Measurements from ENCODE around the gene EXOG.

Gene EXOG

DNA sequence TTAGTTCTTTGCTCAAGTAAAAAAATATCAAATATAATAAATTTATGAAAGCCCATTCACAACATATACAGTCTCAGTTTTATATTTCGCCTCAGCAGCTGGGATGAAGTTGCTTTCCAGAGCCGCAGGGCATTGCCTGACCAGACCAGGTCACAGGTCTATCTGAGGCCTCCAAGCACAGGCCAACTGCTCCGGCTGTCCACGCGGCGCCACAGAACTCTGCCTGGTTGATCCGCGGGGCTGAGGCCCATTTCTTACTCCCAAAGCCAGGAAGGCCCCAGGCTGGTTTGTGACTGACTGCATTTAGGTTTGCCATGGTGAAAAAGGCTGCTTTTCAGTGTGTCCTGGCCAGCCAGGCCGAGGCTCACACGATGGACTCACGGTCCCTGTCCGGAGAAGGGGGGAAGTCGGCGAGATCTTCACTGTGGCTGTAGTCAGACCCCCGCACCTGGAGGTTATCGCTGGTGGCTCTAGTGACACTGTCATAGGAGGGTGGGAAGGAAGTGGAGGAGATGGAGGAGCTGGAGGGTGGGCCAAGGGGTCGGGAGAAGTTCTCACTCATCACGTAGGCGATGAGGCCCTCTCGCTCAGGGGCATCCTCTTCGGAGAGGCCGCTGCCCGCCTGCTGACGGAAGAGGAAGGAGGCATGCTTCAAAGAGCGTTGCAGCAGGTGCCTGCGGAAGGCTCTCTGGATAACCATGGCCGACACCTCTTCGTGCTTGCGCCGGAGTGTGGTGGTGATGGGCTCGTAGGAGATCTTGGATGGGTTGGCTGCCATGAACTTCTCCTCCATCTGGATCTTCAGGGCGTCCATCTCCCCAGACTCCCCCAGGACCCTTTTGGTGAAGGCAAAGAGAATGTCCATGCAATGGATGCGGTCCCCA lies 54.1 kb downstream of the EXOG start:
- no peak for DNase-seq (ENCODE audit: low spot score)
- no peak overlapping the region for H3K27ac ChIP-seq (ENCODE audit: poor library complexity, severe bottlenecking)
- H3K4me3 ChIP-seq (ENCODE audit: severe bottlenecking), result no peak overlapping the region
- ATAC-seq (ENCODE audit: low read depth), result no peak
- no peaks in the 10 kb centered on the region for H3K9me3 ChIP-seq (ENCODE audit: severe bottlenecking)
- TF ChIP-seq, protein P1, sequence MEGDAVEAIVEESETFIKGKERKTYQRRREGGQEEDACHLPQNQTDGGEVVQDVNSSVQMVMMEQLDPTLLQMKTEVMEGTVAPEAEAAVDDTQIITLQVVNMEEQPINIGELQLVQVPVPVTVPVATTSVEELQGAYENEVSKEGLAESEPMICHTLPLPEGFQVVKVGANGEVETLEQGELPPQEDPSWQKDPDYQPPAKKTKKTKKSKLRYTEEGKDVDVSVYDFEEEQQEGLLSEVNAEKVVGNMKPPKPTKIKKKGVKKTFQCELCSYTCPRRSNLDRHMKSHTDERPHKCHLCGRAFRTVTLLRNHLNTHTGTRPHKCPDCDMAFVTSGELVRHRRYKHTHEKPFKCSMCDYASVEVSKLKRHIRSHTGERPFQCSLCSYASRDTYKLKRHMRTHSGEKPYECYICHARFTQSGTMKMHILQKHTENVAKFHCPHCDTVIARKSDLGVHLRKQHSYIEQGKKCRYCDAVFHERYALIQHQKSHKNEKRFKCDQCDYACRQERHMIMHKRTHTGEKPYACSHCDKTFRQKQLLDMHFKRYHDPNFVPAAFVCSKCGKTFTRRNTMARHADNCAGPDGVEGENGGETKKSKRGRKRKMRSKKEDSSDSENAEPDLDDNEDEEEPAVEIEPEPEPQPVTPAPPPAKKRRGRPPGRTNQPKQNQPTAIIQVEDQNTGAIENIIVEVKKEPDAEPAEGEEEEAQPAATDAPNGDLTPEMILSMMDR (IDR thresholded peaks at IDR 0.05; ENCODE audit: poor library complexity, severe bottlenecking), result no peak
- no peaks in the 10 kb centered on the region for H3K36me3 ChIP-seq (ENCODE audit: low read depth)
- no peaks in the 10 kb centered on the region for H3K27me3 ChIP-seq (ENCODE audit: insufficient read depth, poor library complexity, severe bottlenecking)
- H3K4me1 ChIP-seq (ENCODE audit: insufficient read depth, poor library complexity, severe bottlenecking), result no peaks in the 10 kb centered on the region

DNA sequence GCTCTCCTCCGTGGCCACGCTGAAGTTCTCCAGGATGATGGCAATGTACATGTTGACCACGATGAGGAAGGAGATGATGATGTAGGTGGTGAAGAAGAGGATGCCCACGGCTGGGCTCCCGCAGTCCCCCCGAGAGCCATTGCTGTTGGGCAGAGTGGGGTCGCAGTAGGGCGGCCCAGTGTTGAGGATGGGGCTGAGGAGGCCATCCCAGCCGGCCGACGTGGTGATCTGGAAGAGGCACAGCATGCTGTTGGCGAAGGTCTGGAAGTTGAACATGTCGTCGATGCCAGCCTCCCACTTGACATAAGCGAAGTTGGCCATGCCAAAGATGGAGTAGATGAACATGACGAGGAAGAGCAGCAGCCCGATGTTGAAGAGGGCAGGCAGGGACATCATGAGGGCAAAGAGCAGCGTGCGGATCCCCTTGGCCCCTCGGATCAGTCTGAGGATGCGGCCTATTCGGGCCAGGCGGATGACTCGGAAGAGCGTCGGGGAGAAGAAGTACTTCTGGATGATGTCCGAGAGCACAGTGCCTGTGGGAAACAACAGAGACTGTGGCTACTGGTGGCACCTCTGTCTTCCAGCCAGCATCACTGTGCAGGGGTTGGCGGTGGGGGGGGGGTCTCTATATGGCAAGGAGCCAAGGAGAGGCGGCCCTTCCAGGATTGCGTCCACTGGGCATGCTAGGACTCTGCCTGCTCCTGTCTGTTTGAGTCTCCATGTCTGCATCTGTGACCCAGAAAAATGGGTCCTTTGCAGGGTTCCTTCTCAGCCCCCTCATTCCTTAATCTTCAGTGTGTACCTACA lies 55.1 kb downstream of the EXOG start:
- DNase-seq (ENCODE audit: low spot score) (no peak), ATAC-seq (ENCODE audit: low read depth) (no peak)
- Histone ChIP-seq H3K36me3 (ENCODE audit: low read depth) (no peaks in the 10 kb centered on the region), H3K27ac (ENCODE audit: poor library complexity, severe bottlenecking) (no peak overlapping the region), H3K9me3 (ENCODE audit: severe bottlenecking) (no peaks in the 10 kb centered on the region), H3K4me1 (ENCODE audit: insufficient read depth, poor library complexity, severe bottlenecking) (no peaks in the 10 kb centered on the region), H3K4me3 (ENCODE audit: severe bottlenecking) (no peak overlapping the region), H3K27me3 (ENCODE audit: insufficient read depth, poor library complexity, severe bottlenecking) (no peaks in the 10 kb centered on the region)
- TF ChIP-seq, protein P1 (IDR thresholded peaks at IDR 0.05; ENCODE audit: poor library complexity, severe bottlenecking), result no peak

DNA sequence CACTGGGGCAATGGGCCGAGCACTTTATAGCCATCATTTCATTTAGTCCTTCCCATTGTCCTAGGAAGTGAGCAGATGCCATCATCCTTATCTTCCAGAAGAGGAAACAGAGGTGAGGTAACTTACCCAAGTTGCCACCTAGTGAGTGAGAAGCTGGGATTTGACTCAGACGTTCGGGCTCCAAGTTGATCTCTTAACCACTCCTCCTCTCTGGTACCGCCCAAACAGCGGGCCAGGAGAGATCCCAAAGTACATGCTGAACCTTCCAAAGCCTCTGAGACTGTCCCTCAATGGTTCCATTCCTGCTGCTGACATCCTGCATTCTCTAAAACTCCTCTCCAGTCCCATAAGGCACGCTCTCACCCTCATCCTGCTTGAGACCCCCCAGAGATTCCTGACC lies 56.2 kb downstream of the EXOG start:
- Histone ChIP-seq H3K27me3 (ENCODE audit: insufficient read depth, poor library complexity, severe bottlenecking) (no peaks in the 10 kb centered on the region), H3K36me3 (ENCODE audit: low read depth) (no peaks in the 10 kb centered on the region), H3K27ac (ENCODE audit: poor library complexity, severe bottlenecking) (no peak overlapping the region), H3K9me3 (ENCODE audit: severe bottlenecking) (no peaks in the 10 kb centered on the region), H3K4me1 (ENCODE audit: insufficient read depth, poor library complexity, severe bottlenecking) (no peaks in the 10 kb centered on the region), H3K4me3 (ENCODE audit: severe bottlenecking) (no peak overlapping the region)
- ATAC-seq (ENCODE audit: low read depth) (no peak), DNase-seq (ENCODE audit: low spot score) (no peak)
- TF ChIP-seq, protein P1 (IDR thresholded peaks at IDR 0.05; ENCODE audit: poor library complexity, severe bottlenecking), result no peak

DNA sequence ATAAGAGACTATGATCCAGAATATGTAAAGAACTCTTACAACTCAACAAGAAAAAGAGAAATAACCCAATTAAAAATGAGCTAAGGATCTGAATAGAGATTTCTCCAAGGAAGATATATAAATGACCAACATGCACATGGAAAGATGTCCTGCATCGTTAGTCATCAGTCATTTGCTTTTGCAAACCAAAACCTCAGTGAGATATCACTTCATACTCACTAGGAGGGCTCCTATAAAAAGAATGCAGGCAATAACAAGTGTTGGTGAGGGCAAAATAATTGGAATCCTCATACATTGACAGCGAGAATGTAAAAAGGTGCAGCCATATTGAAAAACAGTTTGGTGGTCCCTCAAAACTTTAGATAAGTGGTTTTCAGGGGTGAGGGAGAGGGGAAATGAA lies 56.9 kb downstream of the EXOG start:
- Histone ChIP-seq H3K4me3 (ENCODE audit: severe bottlenecking) (no peak overlapping the region), H3K36me3 (ENCODE audit: low read depth) (no peaks in the 10 kb centered on the region), H3K27me3 (ENCODE audit: insufficient read depth, poor library complexity, severe bottlenecking) (no peaks in the 10 kb centered on the region), H3K9me3 (ENCODE audit: severe bottlenecking) (no peaks in the 10 kb centered on the region), H3K4me1 (ENCODE audit: insufficient read depth, poor library complexity, severe bottlenecking) (no peaks in the 10 kb centered on the region), H3K27ac (ENCODE audit: poor library complexity, severe bottlenecking) (no peak overlapping the region)
- DNase-seq (ENCODE audit: low spot score) (no peak), ATAC-seq (ENCODE audit: low read depth) (no peak)
- TF ChIP-seq, protein P1 (IDR thresholded peaks at IDR 0.05; ENCODE audit: poor library complexity, severe bottlenecking), result no peak
